Fibroblast of the conjunctiva (primary cell): ENCODE data around the gene ACYP2.
A peak's percentile ranks its signal among the peaks of the same experiment; 100 is the strongest.

Source experiments
- DNase-seq: peaks from one replicate; pipeline ENCODE4 v3.0.0-alpha.2; 2010; ENCODE audit warnings: low read depth

The ACYP2 gene

DNA sequence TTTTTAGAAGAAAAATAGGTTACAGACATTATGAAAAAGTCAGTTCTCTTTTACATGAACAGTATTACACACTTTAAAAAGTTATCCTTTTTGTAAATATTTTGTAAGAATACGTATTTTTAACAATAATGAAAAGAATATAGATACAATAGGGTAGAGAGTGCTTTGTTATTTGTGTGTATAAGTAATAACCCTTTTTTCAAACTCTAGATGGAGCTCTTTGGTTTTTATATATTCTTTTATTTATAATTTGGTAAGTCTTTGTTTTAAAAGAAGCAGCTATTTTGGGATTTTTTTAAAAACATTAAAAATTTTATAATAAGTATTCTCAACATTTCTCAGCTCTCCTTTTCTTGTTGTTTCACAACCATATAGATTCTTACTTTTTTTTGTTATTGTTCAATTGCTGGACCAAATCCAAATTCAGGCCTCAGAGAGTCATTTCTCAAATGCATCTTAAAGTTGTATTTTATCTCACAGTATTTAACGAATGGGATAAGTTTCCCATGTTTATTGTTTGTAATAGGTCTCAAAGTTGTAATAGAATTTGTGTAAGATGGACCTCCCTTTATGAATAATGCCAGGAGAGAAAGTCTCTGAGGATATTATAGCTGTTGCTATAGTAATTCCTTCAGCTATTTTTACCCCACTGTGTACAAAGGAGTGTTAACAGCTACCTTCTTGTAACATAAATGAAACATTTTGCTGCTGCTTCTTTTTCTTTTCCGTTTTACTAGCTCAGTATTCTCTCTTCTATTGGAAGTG lies 46.4 kb downstream of the ACYP2 start:
- DNase-seq, result no peak

DNA sequence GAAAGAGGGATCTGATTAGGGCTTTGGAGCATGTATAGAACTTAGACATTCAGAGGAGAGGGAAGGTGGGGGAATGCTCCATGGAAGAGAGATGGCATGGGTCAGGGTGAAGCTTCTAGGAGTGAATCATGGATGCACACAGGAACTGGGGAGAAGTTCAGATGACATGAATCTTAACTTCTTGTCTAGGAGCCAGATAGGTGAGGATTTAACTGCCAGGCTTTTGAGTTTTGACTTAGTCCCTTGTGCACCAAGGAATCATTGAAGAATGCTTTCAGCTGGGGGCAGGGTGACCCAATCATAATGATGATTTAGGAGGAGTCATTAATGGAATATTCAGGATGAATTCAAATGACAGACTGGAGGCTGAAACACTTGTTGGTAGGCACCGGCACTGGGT lies 48.7 kb downstream of the ACYP2 start:
- DNase-seq, result no peak

DNA sequence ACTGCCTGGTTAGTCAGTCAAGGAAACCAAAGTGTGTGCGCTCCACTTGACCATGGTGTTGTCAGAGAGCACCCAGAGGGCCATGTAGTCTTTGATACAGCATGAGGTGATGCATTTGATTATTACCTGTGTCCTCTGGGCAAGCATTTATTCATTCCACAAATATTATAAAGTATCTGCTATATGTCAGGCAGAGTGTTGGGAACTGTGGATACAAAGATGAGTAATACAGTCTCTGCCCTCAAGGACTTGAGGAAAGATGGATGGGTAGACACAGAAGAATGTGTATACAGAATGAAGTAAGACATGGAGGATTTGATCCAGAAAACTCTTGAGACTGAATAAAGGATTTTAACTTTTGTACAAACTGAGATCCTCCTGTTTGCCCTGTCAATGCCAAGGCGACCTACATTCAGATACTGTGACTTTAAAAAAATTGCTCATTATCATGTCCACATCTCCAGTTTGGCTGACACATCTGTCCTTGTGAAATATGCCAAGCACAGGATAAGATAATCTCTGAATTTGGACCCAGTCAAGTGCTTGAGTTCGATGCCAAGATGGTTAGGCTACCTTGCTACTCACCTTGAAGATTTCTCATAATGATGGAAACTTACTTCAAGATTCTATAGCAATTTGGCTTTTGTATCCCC lies 50.8 kb downstream of the ACYP2 start:
- no peak for DNase-seq

DNA sequence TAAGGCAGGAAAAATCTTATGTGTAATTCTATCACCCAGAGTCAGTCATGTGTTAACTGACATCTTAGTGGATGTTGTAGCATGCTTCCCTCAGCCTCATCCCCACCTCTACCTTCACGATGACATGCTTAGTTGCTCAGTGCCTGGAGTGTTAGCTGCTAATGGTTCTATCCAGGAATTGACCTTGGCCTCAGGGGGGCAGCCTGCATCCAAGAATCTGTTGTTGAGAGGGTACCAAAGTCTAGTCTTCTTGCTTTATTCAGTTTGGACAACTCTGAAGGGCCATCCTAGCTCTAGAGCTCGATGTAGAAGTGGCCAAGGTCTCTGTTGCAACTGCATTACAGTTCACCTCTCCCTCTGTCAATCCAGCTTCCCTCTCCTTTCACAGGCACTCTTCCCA lies 61.2 kb downstream of the ACYP2 start:
- peak; percentile 42 for DNase-seq

DNA sequence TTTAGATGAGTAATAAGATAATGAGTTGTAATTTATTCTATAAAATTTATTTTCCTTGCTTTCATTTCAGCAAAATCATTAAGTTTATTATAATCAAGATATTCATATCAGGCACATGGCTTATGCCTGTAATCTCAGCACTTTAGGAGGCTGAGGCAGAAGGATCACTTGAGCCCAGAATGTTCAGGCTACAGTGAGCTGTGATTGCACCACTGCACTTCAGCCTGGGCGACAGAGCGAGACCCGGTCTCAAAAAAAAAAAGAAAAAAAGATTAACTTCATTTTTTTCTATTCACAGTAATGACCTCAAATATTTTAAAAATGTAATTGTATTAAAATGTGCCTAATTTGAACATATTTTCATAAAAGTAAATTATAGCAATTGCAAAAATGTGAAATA lies 67.9 kb downstream of the ACYP2 start:
- no peak for DNase-seq

DNA sequence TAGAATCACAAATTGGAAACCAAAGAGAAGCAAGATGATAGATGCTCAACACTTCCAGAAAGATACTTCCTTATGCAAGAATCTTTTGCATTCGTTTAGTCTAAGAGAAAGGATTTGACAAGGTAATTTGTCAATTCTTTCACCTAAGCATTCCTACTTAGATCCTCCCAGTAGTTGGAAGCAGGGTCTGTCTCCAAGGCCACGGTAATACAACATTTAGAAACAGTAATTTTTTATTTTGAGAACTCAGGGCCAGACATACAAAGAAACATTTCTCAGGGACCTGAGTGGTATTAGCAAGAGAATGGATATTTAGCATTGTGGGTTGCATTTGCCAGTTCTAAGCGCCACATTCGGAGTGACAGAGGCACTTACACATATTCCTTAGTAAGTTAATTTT lies 68.6 kb downstream of the ACYP2 start:
- no peak for DNase-seq

DNA sequence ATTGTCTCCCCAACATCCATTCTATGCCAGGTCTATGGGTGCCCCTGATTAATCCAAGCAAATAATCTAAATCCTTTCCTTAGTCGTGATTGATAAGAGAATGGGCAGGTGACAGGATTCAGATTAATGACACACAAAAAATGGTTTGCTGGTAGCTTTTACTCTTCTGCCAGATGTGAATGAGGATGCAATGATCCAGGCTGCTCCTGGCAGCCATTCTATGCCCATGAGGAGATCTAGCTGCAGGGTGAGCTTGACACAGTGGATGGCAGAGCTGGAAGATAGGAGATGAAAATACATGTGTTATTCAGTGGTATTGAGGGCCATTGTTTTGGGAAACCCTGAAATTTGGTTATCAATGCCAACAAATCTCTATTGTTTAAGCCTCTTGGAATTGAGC lies 69.7 kb downstream of the ACYP2 start:
- no peak for DNase-seq

DNA sequence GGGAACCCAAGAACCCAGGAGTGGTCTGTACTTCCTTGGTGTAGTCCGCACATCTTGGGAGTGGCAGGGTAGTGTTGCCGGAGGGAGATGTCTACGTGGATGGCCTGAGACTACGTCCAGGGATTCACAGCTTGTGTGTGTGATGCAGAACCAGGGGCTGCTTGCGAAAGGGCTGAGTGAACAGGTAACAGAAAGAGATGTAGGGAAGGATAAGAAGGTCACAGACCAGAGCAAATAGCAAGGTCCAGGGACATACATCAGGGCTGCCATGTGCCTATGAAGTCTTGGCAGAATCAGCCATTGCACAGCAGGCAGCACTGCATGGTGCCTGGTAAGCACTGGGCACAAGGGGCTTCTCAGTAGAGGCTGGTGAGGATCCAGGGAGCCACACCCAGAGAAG lies 71.9 kb downstream of the ACYP2 start:
- DNase-seq, result no peak

DNA sequence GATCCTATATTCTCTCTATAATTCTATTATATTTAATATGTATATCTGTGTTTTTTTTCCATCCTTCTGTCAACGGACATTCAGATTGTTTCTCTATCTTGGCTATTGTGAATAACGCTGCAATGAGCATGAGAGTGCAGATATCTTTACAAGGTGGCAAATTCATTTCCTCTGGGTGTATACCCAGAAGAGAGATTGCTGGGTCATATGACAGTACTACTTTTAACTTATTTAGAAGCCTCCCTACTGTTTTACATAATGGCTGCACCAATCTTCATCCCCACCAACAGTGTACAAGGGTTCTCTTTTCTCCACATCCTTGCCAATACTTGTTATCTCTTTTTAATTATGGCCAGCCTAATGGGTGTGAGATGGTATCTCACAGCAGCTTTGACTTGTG lies 74.1 kb downstream of the ACYP2 start:
- no peak for DNase-seq

DNA sequence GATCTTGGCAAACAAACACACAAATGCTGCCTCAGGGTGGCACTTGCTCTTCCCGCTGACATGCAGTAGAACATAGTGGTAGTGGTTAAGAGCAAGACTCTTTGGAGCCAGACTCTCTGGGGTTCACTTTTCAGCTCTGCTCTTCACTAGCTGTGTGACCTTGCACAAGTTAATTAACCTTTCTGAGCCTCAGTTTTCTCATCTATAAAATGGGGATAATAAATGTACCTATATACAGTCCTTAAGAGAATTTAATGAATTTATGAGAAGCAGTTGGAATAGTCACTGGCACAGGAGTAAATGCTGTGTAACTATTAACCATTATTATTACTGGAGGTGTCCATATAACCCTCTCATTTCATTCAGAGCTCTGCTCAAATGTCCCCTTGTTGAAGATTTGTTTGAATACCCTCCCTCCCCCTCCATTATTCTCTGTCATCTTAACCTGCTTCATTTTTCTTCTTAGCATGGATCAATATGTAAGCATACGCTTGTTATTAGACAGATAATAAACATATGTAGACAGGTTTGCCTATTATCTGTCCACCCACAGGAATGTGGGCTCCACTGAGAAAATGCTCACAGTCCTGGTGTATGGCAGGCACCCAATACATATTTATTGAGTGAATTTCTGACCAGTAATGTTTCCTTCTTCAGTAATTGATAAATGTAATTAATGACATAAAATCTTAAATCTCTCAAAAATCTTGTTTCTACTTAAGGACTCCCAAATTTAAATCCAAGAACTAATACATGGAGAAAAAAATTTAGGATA lies 76.1 kb downstream of the ACYP2 start:
- no peak for DNase-seq

DNA sequence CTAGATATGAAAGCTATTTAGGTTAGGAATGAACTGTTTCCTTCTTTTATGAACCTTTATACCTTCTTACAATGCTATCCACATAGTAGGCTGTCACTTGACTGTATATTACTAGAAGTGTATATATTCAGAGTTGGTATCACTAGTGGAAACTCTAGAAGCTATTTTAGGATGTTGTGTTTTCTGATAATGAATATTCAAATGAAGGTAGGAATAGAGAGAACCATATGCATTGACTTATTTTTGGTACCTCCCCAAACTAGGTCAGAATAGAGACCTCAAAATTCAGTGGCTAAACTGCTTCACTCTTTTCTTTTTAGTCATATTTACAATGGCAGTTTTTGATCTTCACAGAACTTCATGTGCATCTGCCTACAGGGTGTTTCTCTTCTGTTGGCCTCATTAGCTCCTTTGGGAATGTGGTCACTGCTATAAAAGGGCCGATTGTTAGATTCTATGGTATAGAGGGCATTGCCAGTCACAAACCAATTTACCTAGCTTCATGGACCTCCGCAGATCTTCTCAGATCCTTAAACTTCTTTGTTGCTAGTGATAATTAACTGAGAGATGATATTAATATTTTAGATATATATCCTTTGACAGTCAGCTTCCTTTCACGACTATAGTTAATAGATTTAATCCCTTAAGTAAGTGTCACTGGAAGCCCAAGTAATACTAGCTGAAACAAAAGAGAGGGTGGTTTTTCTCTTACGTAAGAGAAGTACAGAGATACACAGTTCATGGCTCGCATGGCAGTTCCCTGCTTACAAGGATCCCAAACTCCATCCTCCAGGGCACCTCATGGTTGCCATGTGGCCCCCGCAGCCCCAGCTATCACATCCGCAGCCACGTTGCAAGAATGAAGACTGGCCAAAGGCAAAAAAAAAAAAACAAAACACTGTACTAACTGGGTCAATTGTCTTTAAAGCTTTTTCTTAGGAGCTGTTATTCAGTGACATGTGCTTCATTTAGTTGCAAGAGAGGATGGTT lies 79.6 kb downstream of the ACYP2 start:
- no peak for DNase-seq

DNA sequence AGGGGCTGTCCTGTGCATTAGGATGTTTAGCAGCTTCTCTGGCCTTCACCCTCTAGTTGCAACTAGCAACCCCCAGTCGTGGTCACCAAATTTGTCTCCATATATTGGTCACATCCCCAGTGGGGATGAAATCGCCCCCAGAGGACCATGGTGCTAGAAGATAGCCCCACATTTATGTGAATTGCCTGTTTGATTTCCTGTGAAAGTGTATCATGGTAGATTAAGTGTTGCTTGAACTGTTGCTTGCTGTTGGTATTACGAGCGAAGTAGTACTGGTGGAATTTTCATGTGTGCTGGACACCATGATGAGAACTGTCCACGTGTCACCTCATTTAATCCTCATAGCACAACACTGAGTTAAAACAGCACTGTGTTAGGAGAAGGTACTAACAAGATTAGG lies 81.2 kb downstream of the ACYP2 start:
- no peak for DNase-seq

DNA sequence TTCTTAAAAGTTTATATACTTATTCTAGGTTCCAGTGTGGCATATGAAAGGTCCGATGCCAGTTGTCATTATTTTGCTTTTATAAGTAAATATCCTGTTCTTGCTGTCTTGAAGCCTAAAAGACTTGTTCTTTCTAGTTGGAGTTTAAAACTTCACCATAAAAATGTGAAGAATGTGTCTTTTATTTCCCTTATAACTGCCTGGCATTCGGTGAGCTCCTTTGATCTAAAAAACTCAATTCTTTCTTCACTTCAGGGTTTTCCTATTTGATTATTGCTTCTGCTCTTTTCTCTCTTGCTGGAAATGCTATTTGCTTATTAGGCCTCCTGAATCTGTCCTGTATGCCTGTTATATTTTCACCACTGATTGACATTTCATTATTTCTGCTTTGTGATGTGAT lies 89.1 kb downstream of the ACYP2 start:
- no peak for DNase-seq

DNA sequence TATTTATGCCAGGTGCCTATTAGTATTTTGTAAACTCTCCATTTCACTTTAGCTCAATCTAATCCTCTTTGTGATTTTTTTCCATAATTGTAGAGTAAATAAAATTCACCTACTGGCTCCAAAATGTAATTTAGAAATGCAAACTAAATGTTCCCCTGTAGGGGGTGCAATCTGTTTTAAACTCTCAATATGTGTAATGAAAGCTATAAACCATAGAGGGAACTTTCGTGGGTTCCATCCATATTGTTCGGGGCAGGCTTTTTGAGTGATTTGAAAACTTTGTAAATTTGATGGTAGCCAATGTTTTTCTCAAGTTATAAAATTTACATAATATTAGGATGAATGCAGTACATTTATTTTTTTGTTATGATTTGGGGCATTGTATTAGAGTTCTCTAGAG lies 91.2 kb downstream of the ACYP2 start:
- peak; percentile 26 for DNase-seq

DNA sequence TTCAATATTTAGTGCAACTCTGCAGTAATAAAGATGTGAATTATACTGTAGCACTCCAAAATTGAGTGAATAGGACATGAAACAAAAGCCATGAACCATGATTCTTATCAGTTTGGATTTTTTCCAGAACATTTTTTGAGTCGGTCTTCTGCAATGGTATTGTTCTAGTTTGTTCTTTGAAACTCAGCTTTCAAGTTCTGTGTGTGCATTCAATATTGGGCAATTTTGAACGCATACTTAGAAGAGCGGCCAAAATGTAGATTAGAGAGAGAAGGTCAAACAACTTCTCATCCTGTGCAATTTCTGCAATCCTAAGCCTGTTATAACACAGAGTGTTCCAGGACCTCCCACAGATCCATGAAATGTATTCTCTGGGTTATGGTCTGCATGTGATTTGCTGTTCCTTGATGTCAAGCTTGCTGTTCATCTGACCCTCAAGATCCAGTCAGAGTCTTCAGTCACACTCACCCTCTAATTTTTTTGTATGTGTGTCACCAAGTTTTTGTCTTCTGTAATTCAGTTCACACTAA lies 92.3 kb downstream of the ACYP2 start:
- peak; percentile 70 for DNase-seq

DNA sequence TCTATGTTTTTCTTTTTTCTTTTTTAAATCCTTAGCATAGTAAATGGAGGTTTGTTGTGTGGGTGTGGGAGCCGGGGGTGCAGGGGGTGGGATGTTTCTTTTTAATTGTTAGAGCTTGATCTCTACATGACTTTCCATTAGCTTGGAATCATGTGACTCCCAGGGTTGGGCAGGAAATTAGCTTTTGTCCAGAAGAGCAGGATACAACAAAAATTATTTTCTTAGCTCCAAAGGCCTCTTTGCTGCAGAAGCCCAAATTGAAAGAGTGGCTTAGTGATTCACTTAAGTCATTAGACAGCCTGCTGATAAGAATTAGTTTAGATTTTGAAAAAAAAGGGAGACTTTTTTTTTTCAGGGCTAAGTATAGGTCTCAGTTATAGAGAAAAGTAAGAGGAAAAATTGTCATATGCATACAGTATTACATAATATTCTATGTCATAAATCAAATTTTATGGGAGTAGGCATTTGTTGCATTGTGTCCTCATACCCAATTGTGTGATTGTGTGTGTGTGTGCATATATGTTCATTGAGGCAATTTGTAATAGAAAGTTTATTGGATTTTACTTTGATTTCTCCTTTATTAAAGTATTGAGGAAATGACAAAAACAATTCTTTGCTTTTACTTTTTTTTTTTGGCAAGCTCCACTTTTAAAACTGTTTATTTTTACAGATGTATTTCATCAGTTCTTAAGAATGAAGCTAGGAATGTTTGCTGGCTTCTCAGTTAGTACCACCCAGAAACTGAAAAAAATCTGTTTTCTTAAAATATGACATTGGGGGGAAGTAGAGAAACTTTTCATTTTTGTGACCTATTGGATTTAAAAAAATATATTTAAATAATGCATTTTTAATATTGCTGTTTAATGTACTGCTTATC lies 93.2 kb downstream of the ACYP2 start:
- DNase-seq, result peak; percentile 40

DNA sequence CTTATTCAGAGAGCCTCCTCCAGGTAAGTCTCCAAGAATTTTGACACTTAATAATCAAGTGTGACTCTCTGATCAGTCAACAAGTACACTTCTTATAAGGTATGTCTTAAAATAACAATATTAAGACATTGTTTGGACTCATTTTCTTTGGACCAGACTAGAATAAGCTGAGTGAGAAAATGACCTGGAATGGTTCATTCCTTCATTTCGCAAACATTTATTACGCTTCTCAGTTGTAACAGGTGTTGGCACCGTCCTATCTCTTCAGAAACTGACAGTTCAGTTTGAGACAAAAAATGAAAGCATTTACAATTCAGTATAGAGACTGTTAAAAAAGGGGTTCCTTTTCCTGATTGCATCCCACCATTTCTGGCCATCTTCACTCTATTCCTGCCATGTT lies 94.0 kb downstream of the ACYP2 start:
- no peak for DNase-seq

DNA sequence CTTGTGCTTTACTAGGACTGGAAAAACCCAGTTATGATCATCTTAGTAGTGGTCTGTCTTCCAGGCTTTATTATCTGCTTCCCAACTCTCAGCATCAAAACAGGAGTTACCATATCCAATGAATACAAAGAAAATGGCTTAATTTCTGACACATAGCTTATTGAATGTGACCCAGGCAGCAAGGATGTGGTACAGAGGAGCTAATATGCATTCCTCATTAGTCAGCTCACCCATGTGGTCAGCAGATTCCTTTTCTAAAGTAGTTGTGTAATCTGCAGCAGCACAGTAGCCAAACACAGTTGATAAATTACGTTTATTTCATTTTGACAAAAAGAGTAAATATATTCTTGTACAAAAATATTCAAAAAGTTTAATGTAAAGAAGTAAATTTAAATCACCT lies 97.0 kb downstream of the ACYP2 start:
- peak; percentile 70 for DNase-seq

DNA sequence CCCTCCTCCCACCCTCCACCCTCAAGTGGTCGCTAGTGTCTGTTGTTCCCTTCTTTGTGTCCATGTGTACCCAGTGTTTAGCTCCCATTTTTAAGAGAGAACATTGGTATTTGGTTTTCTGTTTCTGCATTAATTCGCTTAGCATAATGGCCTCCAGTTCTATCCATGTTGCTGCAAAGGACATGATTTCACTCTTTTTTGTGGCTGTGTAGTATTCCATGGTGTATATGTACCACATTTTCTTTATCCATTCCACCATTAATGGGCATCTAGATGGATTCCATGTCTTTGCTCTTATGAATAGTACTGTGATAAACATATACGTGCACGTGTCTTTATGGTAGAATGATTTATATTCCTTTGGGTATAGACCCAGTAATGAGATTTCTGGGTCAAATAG lies 97.7 kb downstream of the ACYP2 start:
- no peak for DNase-seq

DNA sequence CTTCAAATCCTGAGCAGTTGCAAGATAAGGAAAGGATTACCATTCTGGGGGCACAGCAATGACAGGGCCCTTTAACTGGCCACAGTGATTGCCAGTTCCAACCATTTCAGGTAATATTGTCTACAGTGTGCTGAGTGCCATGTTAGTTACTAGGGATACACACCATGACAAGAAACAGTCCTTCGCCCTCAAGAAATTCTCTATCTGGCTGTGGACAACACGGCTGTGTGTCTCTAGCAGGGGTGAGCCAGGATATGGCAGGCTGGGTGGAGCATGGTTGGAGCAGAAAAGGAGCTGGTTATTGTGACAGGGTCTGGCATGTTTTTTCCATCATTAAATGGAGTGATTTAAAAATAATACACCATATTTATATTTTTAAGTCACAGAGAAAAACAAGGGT lies 109.6 kb downstream of the ACYP2 start:
- no peak for DNase-seq

DNA sequence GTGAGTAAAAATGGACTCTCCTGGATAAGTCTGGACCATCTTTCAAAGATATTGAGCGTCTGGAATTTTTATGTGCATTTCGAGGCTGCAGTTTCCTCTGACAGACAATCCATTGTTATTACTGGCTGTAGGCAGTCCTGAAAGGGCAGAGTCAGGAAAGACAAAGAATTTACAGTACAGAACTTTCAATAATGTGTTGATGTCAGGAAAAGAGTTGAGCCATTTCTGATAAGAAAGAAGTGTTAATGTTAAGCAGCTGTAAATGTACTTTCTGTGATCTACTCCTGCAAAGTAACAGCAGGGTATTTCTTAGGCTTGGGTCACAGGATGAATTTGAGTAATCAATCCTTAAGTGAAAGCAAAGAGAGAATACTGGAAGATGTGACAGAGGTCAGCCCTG lies 110.8 kb downstream of the ACYP2 start:
- DNase-seq, result no peak
